H9 (cell line): ENCODE measurements around the gene PRKAR1A. TPM values are rescaled to one million over a fixed set of nuclear protein-coding genes. Genes with fewer than 3 reads are reported as not detected.

Experiments
- DNase-seq: peaks from one replicate; pipeline ENCODE4 v3.0.0-alpha.2; 2017
- H2AFZ ChIP-seq: one replicate; pipeline ENCODE4 v1.6.1; 2013; ENCODE audit warnings: mild to moderate bottlenecking, low read length, control low read depth, moderate library complexity
- H2AK5ac ChIP-seq: 2 replicates; pipeline ENCODE4 v1.6.1; 2013; ENCODE audit warnings: low read length, control low read depth, mixed read lengths; ENCODE audit not compliant: insufficient read length
- H2BK120ac ChIP-seq: one replicate; pipeline ENCODE4 v1.6.1; 2013; ENCODE audit warnings: low read depth, mild to moderate bottlenecking, low read length, control low read depth, inconsistent platforms; ENCODE audit not compliant: poor library complexity, severe bottlenecking
- H2BK12ac ChIP-seq: 2 replicates; pipeline ENCODE4 v1.6.1; 2013; ENCODE audit warnings: low read length, control low read depth, mixed read lengths, low read depth; ENCODE audit not compliant: insufficient read length
- H2BK15ac ChIP-seq: 2 replicates; pipeline ENCODE4 v1.6.1; 2013; ENCODE audit warnings: low read depth, low read length, control low read depth
- H2BK20ac ChIP-seq: one replicate; pipeline ENCODE4 v1.6.1; 2013; ENCODE audit warnings: low read depth, mild to moderate bottlenecking, low read length, control low read depth, inconsistent platforms; ENCODE audit not compliant: poor library complexity, severe bottlenecking
- H2BK5ac ChIP-seq: 2 replicates; pipeline ENCODE4 v1.6.1; 2013; ENCODE audit warnings: low read length, control low read depth, mixed read lengths; ENCODE audit not compliant: insufficient read length
- H3K14ac ChIP-seq: 2 replicates; pipeline ENCODE4 v1.6.1; 2013; ENCODE audit warnings: low read length, control low read depth; ENCODE audit not compliant: insufficient read depth
- H3K18ac ChIP-seq: 2 replicates; pipeline ENCODE4 v1.6.1; 2013; ENCODE audit warnings: low read depth, mild to moderate bottlenecking, mixed read lengths, low read length, control low read depth; ENCODE audit not compliant: insufficient read length
- H3K23ac ChIP-seq: 2 replicates; pipeline ENCODE4 v1.6.1; 2013; ENCODE audit warnings: low read length, control low read depth, mixed read lengths, low read depth; ENCODE audit not compliant: insufficient read length
- H3K23me2 ChIP-seq: 2 replicates; pipeline ENCODE4 v1.6.1; 2013; ENCODE audit warnings: low read depth, mild to moderate bottlenecking, mixed read lengths, low read length, control low read depth; ENCODE audit not compliant: insufficient read length, poor library complexity, severe bottlenecking
- H3K27ac ChIP-seq: 2 replicates; pipeline ENCODE4 v1.5.1; 2013; ENCODE audit warnings: low read length, control low read depth, mixed read lengths, low read depth; ENCODE audit not compliant: insufficient read length
- H3K27me3 ChIP-seq: 2 replicates; pipeline ENCODE4 v1.6.1; 2013; ENCODE audit warnings: low read length, control low read depth, inconsistent platforms; ENCODE audit not compliant: insufficient read depth
- H3K4ac ChIP-seq: 2 replicates; pipeline ENCODE4 v1.6.1; 2013; ENCODE audit warnings: low read depth, mild to moderate bottlenecking, control low read depth, inconsistent platforms, low read length, moderate library complexity
- H3K4me1 ChIP-seq: 2 replicates; pipeline ENCODE4 v1.6.1; 2013; ENCODE audit warnings: low read length, control low read depth, inconsistent platforms; ENCODE audit not compliant: insufficient read depth
- H3K4me2 ChIP-seq: 2 replicates; pipeline ENCODE4 v1.6.1; 2013; ENCODE audit warnings: low read length, control low read depth, mixed read lengths; ENCODE audit not compliant: insufficient read length, insufficient read depth
- H3K56ac ChIP-seq: 2 replicates; pipeline ENCODE4 v1.6.1; 2013; ENCODE audit warnings: low read depth, mild to moderate bottlenecking, mixed read lengths, low read length, control low read depth; ENCODE audit not compliant: insufficient read length
- H3K79me1 ChIP-seq: 2 replicates; pipeline ENCODE4 v1.6.1; 2013; ENCODE audit warnings: low read depth, mild to moderate bottlenecking, moderate library complexity, low read length, control low read depth, inconsistent platforms; ENCODE audit not compliant: insufficient read depth, poor library complexity, severe bottlenecking
- H3K79me2 ChIP-seq: 2 replicates; pipeline ENCODE4 v1.6.1; 2013; ENCODE audit warnings: low read length, control low read depth, inconsistent platforms; ENCODE audit not compliant: insufficient read depth
- H3K9ac ChIP-seq: 2 replicates; pipeline ENCODE4 v1.6.1; 2013; ENCODE audit warnings: low read length, control low read depth, mixed read lengths; ENCODE audit not compliant: insufficient read length; ENCODE audit errors: extremely low read depth
- H3K9me3 ChIP-seq: one replicate; pipeline ENCODE4 v1.6.1; 2013; ENCODE audit warnings: low read depth, low read length, inconsistent platforms; ENCODE audit not compliant: control insufficient read depth
- H3T11ph ChIP-seq: one replicate; pipeline ENCODE4 v1.6.1; 2013; ENCODE audit warnings: mild to moderate bottlenecking, low read length, control low read depth, inconsistent platforms
- H4K20me1 ChIP-seq: one replicate; pipeline ENCODE4 v1.6.1; 2013; ENCODE audit not compliant: control insufficient read depth, insufficient read length, insufficient read depth
- H4K5ac ChIP-seq: 2 replicates; pipeline ENCODE4 v1.6.1; 2013; ENCODE audit warnings: low read depth, mild to moderate bottlenecking, mixed read lengths, low read length, control low read depth; ENCODE audit not compliant: insufficient read length
- H4K8ac ChIP-seq: replicated peaks from 2 replicates; pipeline ENCODE4 v1.6.1; 2013; ENCODE audit warnings: low read length, control low read depth, mixed read lengths, low read depth; ENCODE audit not compliant: insufficient read length
- H4K91ac ChIP-seq: 2 replicates; pipeline ENCODE4 v1.6.1; 2013; ENCODE audit warnings: low read depth, mild to moderate bottlenecking, moderate library complexity, mixed read lengths, low read length, control low read depth; ENCODE audit not compliant: insufficient read length
- H3K27ac Mint-ChIP-seq, 3 experiments: 2 replicates in 2 of 3; 3 replicates in 1 of 3; pipeline ENCODE4 v1.8.0; 2020 to 2021; ENCODE audit warnings: mixed read lengths in 3 of 3, mild to moderate bottlenecking in 1 of 3, moderate library complexity in 1 of 3
- H3K27me3 Mint-ChIP-seq: 2 replicates; pipeline ENCODE4 v1.8.0; 2021; ENCODE audit warnings: low read depth, mild to moderate bottlenecking, moderate library complexity, mixed read lengths
- H3K36me3 Mint-ChIP-seq, 3 experiments: 2 replicates in 2 of 3; 3 replicates in 1 of 3; pipeline ENCODE4 v1.8.0; 2020 to 2021; ENCODE audit warnings: low read depth in 3 of 3, mixed read lengths in 3 of 3; ENCODE audit not compliant: insufficient read depth in 1 of 3
- H3K4me1 Mint-ChIP-seq, 2 experiments: 2 replicates each; pipeline ENCODE4 v1.8.0; 2020; ENCODE audit warnings: mixed read lengths in 2 of 2
- H3K4me3 Mint-ChIP-seq, 2 experiments: 2 replicates in 1 of 2; 3 replicates in 1 of 2; pipeline ENCODE4 v1.8.0; 2020 to 2021; ENCODE audit warnings: mild to moderate bottlenecking in 2 of 2, mixed read lengths in 2 of 2, moderate library complexity in 1 of 2
- H3K9me3 Mint-ChIP-seq, 2 experiments: 2 replicates in 1 of 2; 3 replicates in 1 of 2; pipeline ENCODE4 v1.8.0; 2020; ENCODE audit warnings: mild to moderate bottlenecking in 2 of 2, mixed read lengths in 2 of 2, moderate library complexity in 1 of 2
- CTCF ChIP-seq: fragments of 200-600 bp; sonication (generic); conservative IDR thresholded peaks from 3 replicates; pipeline ENCODE4 v1.8.0; 2021; ENCODE audit warnings: antibody characterized with exemption, mild to moderate bottlenecking
- WGBS: extraction: QIAGEN DNeasy Blood & Tissue Kit; methylation state at CpG from one replicate; pipeline ENCODE4 v1.1.7; 2013; ENCODE audit warnings: missing lambda C conversion rate, low lambda C conversion rate, mixed read lengths; ENCODE audit not compliant: insufficient read length; ENCODE audit errors: extremely low coverage; 5-methylcytosine and 5-hydroxymethylcytosine counted together
- total RNA-seq: library from RNA; stranded (reverse); gene quantifications from 2 replicates; pipeline ENCODE4 v1.2.1, GENCODE V29; 2021

Gene PRKAR1A
- total RNA-seq, 1 experiment from 2014 or later, result 171 TPM

DNA sequence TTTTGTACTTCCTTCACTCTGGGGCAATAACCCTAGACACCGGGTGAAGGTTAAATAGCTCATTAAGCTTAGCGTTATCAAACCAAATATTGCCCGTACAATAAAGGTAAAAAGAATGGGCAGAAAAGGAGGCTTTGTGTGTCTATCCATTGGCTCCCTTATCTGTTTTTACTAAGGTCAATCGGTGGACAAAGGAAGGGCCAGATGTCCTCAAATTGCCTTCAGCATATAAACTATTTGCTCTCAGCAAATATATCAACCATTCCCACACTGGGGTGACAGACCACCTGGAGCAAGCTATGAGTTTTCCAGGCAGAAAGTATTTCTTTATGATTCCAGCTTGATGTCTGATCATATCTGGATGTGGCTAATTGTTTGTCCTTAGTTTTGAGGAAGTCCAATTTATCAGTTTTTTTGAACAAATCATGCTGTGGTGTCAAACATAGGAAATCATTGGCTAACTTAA is 29.6 kb upstream of the PRKAR1A start:
- no peaks in the 10 kb centered on the region for H3K9me3 ChIP-seq
- H2BK12ac ChIP-seq, result no peak overlapping the region
- Mint-ChIP-seq H3K27me3 (peaks cover 5% of the 10 kb centered on the region; the same call in 1 of the 2 replicates), H3K27ac (no peak overlapping the region), H3K4me1 (peaks cover 4 to 5% of the 10 kb centered on the region in 2 experiments; a peak in 3 of 4 replicates), H3K9me3 (no peaks in the 10 kb centered on the region), H3K36me3 (no peaks in the 10 kb centered on the region), H3K4me3 (no peak overlapping the region)
- H3K23ac ChIP-seq, result no peak overlapping the region
- no peak overlapping the region for H3K27ac ChIP-seq
- no peak overlapping the region for H3K14ac ChIP-seq
- no peaks in the 10 kb centered on the region for H3K4me1 ChIP-seq
- no peak for DNase-seq
- H3K56ac ChIP-seq, result no peak overlapping the region
- no peaks in the 10 kb centered on the region for H3K27me3 ChIP-seq
- H4K20me1 ChIP-seq, result no peaks in the 10 kb centered on the region
- no peaks in the 10 kb centered on the region for H3K79me2 ChIP-seq
- no peak overlapping the region for H2BK120ac ChIP-seq
- no peak overlapping the region for H3T11ph ChIP-seq
- H4K5ac ChIP-seq, result no peak overlapping the region
- H2BK20ac ChIP-seq, result no peak overlapping the region
- H2BK5ac ChIP-seq, result no peak overlapping the region
- H2BK15ac ChIP-seq, result no peak overlapping the region
- H3K18ac ChIP-seq, result no peak overlapping the region
- no peak overlapping the region for H2AK5ac ChIP-seq
- no peak overlapping the region for H3K4ac ChIP-seq
- H4K8ac ChIP-seq, result no peak overlapping the region
- no peak overlapping the region for H3K4me2 ChIP-seq
- no peak overlapping the region for H4K91ac ChIP-seq
- H3K9ac ChIP-seq, result no peak overlapping the region
- H3K79me1 ChIP-seq, result no peaks in the 10 kb centered on the region
- WGBS, result no CpG with 5 or more reads among the region's 4 CpGs
- no peaks in the 10 kb centered on the region for H3K23me2 ChIP-seq
- H2AFZ ChIP-seq, result no peak overlapping the region
- no peak for TF ChIP-seq CTCF
